Measurements from ENCODE around the gene NUP62. TPM values are rescaled to one million over a fixed set of nuclear protein-coding genes. Genes with fewer than 3 reads are reported as not detected.

The NUP62 gene
- total RNA-seq, 3 donors from 2014 or later (not counting 1 experiment from before 2014, with no cell fraction given), result 34.2 to 57.4 (median 40.9) TPM

- peaks cover 10% of the 10 kb centered on the region for H3K4me1 ChIP-seq (ENCODE audit: control insufficient read depth, insufficient read depth, low read length)
- 96% methylated on average over 31 of the region's 31 CpGs for WGBS (ENCODE audit: insufficient coverage)
- intact Hi-C loops (cut with micrococcal nuclease), result no loop called here
- no peak overlapping the region for H3K4me3 ChIP-seq (ENCODE audit: low read length)
- H3K9me3 ChIP-seq (ENCODE audit: control insufficient read depth, insufficient read depth, low read length), result no peaks in the 10 kb centered on the region
- Mint-ChIP-seq H3K9me3 (no peaks in the 10 kb centered on the region), H3K4me3 (no peak overlapping the region), H3K36me3 (no peaks in the 10 kb centered on the region), H3K4me1 (peaks cover 12 to 17% of the 10 kb centered on the region in 2 donors), H3K27ac (no peak overlapping the region), H3K27me3 (ENCODE audit: low read depth in 2 of 2) (no peaks in the 10 kb centered on the region)
- DNase-seq, result no peak
- TF ChIP-seq CTCF (IDR thresholded peaks at IDR 0.05), result no peak
- H3K27ac ChIP-seq (ENCODE audit: low read length), result no peak overlapping the region
- ATAC-seq, result no peak
- H3K27me3 ChIP-seq (ENCODE audit: control insufficient read depth, insufficient read depth, low read length), result no peaks in the 10 kb centered on the region
- H3K36me3 ChIP-seq (ENCODE audit: control insufficient read depth, insufficient read depth, low read length), result peaks cover 53% of the 10 kb centered on the region
These were observed 47.5 kb downstream of the NUP62 start for GRCh38 chr19:49881672-49882394.

GRCh38 chr19:49881186-49881585, 48.1 kb downstream of the NUP62 start:
- peaks cover 12 to 17% of the 10 kb centered on the region in 2 donors for H3K4me1 Mint-ChIP-seq
- Histone ChIP-seq H3K4me3 (ENCODE audit: low read length) (no peak overlapping the region), H3K27me3 (ENCODE audit: control insufficient read depth, insufficient read depth, low read length) (no peaks in the 10 kb centered on the region), H3K4me1 (ENCODE audit: control insufficient read depth, insufficient read depth, low read length) (peaks cover 10% of the 10 kb centered on the region), H3K9me3 (ENCODE audit: control insufficient read depth, insufficient read depth, low read length) (no peaks in the 10 kb centered on the region), H3K36me3 (ENCODE audit: control insufficient read depth, insufficient read depth, low read length) (peaks cover 53% of the 10 kb centered on the region), H3K27ac (ENCODE audit: low read length) (no peak overlapping the region)
- no peak overlapping the region for H3K4me3 Mint-ChIP-seq
- ATAC-seq (no peak), DNase-seq (no peak)
- no peak overlapping the region for H3K27ac Mint-ChIP-seq
- no peaks in the 10 kb centered on the region for H3K36me3 Mint-ChIP-seq
- 97% methylated on average over 16 of the region's 17 CpGs for WGBS (ENCODE audit: insufficient coverage)
- TF ChIP-seq CTCF (IDR thresholded peaks at IDR 0.05), result no peak
- intact Hi-C loops (cut with micrococcal nuclease), result no loop called here
- no peaks in the 10 kb centered on the region for H3K27me3 Mint-ChIP-seq (ENCODE audit: low read depth in 2 of 2)
- no peaks in the 10 kb centered on the region for H3K9me3 Mint-ChIP-seq

GRCh38 chr19:49880162-49880869, 49.0 kb downstream of the NUP62 start:
- H3K4me3 Mint-ChIP-seq, result peak overlapping the region; percentile 21
- intact Hi-C loops (cut with micrococcal nuclease), result no loop called here
- H3K27ac Mint-ChIP-seq, result no peak overlapping the region

More at GRCh38 chr19:49880162-49880869, 49.0 kb downstream of the NUP62 start:
- Mint-ChIP-seq H3K9me3 (no peaks in the 10 kb centered on the region), H3K4me1 (peaks cover 20 to 24% of the 10 kb centered on the region in 2 donors), H3K36me3 (no peaks in the 10 kb centered on the region), H3K27me3 (ENCODE audit: low read depth in 2 of 2) (no peaks in the 10 kb centered on the region)
- DNase-seq (no peak), ATAC-seq (no peak)
- H3K36me3 ChIP-seq (ENCODE audit: control insufficient read depth, insufficient read depth, low read length), result peaks cover 53% of the 10 kb centered on the region
- H3K4me1 ChIP-seq (ENCODE audit: control insufficient read depth, insufficient read depth, low read length), result peaks cover 18% of the 10 kb centered on the region
- 94% methylated on average over 10 of the region's 10 CpGs for WGBS (ENCODE audit: insufficient coverage)
- H3K27me3 ChIP-seq (ENCODE audit: control insufficient read depth, insufficient read depth, low read length), result no peaks in the 10 kb centered on the region
- H3K4me3 ChIP-seq (ENCODE audit: low read length), result no peak overlapping the region
- no peak for TF ChIP-seq CTCF (IDR thresholded peaks at IDR 0.05)
- H3K9me3 ChIP-seq (ENCODE audit: control insufficient read depth, insufficient read depth, low read length), result no peaks in the 10 kb centered on the region
- no peak overlapping the region for H3K27ac ChIP-seq (ENCODE audit: low read length)

All from natural killer cell (primary cell).